HCT116 (cell line): ENCODE measurements around the gene TOP2B. TPM values are rescaled to one million over a fixed set of nuclear protein-coding genes. Genes with fewer than 3 reads are reported as not detected.

Experiments
- ATAC-seq: fragments of 200-7000 bp; cut with Tn5 transposase; 2 replicates; pipeline ENCODE4 v1.9.1; 2020; ENCODE audit warnings: mild to moderate bottlenecking, moderate library complexity
- BruUV-seq: library from RNA; stranded (reverse); fragments of 400-500 nt; replicated peaks from 2 replicates; lab custom pipeline; 2021; lab: Mats Ljungman, UMichigan
- CTCF ChIA-PET: fragments of 300-600 bp; sonication (Branson Sonifier 250); formaldehyde crosslinking; loops from one replicate; lab custom pipeline; 2021; ENCODE audit warnings: antibody characterized with exemption; lab: Charles Lee
- POLR2A ChIA-PET: fragments of 300-600, 350-600 bp; sonication (Branson Sonifier 250); formaldehyde crosslinking; loops from one replicate; lab custom pipeline; 2021; ENCODE audit warnings: antibody characterized with exemption; lab: Charles Lee
- RAD21 ChIA-PET, 2 experiments: fragments of 300-600 bp; sonication (Branson Sonifier 250); formaldehyde crosslinking; loops; one replicate each; lab custom pipeline; 2023; ENCODE audit warnings: low total read pairs in 2 of 2; ENCODE audit not compliant: uncharacterized antibody in 2 of 2, unreplicated experiment in 2 of 2, low non-redundant PET in 1 of 2; lab: Charles Lee
- DNase-seq: peaks from one replicate; pipeline ENCODE4 v3.0.0-alpha.2; 2010; ENCODE audit warnings: low read depth, low spot score
- H2AFZ ChIP-seq: fragments of 200-600 bp; shearing (Covaris generic), sonication (generic); 2 replicates; pipeline ENCODE4 v1.6.1; 2017; ENCODE audit warnings: low read depth, mixed run types, mixed read lengths, antibody characterized with exemption, low read length; ENCODE audit not compliant: poor library complexity, severe bottlenecking
- H3K27ac ChIP-seq: 2 replicates; pipeline ENCODE4 v1.5.1; 2012; ENCODE audit warnings: low read depth, low read length
- H3K27me3 ChIP-seq: fragments of 200-600 bp; sonication (generic); 2 replicates; pipeline ENCODE4 v1.6.1; 2016; ENCODE audit warnings: mixed run types, low read length, mixed read lengths; ENCODE audit not compliant: insufficient read depth
- H3K36me3 ChIP-seq, 2 experiments: fragments of 200-500 bp in 1 of 2; fragments of 200-600 bp in 1 of 2; sonication (Bioruptor generic) in 1 of 2; sonication (generic) in 1 of 2; 2 replicates each; pipeline versions ENCODE4 v1.5.1 to v1.6.1; 2014 to 2016; ENCODE audit warnings: low read length in 2 of 2, inconsistent platforms in 1 of 2, mixed read lengths in 1 of 2, mixed run types in 1 of 2; ENCODE audit not compliant: insufficient read depth in 2 of 2, control insufficient read depth in 1 of 2
- H3K4me1 ChIP-seq, 2 experiments: fragments of 200-600 bp in 1 of 2; sonication (generic) in 1 of 2; 2 replicates each; pipeline versions ENCODE4 v1.5.1 to v1.6.1; 2012 to 2017; ENCODE audit warnings: low read length in 2 of 2, inconsistent platforms in 1 of 2, mild to moderate bottlenecking in 1 of 2, mixed read lengths in 1 of 2, mixed run types in 1 of 2, moderate library complexity in 1 of 2; ENCODE audit not compliant: insufficient read depth in 2 of 2, control insufficient read depth in 1 of 2
- H3K4me2 ChIP-seq: fragments of 200-600 bp; sonication (generic); 2 replicates; pipeline ENCODE4 v1.6.1; 2017; ENCODE audit warnings: mixed run types, low read length, mixed read lengths
- H3K4me3 ChIP-seq, 2 experiments: fragments of 200-600 bp in 1 of 2; sonication (generic) in 1 of 2; replicated peaks in 1 of 2; 2 replicates each; pipeline ENCODE4 v1.5.1; 2011 to 2016; ENCODE audit warnings: low read length in 2 of 2, control low read depth in 1 of 2, low read depth in 1 of 2, mild to moderate bottlenecking in 1 of 2, mixed read lengths in 1 of 2, mixed run types in 1 of 2
- H3K79me2 ChIP-seq: fragments of 200-600 bp; sonication (generic); 2 replicates; pipeline ENCODE4 v1.6.1; 2017; ENCODE audit warnings: mild to moderate bottlenecking, mixed run types, low read length, moderate library complexity, mixed read lengths; ENCODE audit not compliant: insufficient read depth
- H3K9ac ChIP-seq: fragments of 200-600 bp; sonication (generic); 2 replicates; pipeline ENCODE4 v1.6.1; 2016; ENCODE audit warnings: low read length, mixed read lengths
- H3K9me2 ChIP-seq: fragments of 200-600 bp; sonication (generic), shearing (Covaris generic); 2 replicates; pipeline ENCODE4 v1.6.1; 2017; ENCODE audit warnings: mixed run types, mild to moderate bottlenecking, moderate library complexity; ENCODE audit not compliant: insufficient read depth
- H3K9me3 ChIP-seq, 2 experiments: fragments of 200-500 bp in 1 of 2; fragments of 200-600 bp in 1 of 2; sonication (Bioruptor generic) in 1 of 2; sonication (generic) in 1 of 2; 2 replicates each; pipeline ENCODE4 v1.6.1; 2014 to 2017; ENCODE audit warnings: low read length in 2 of 2, mixed read lengths in 2 of 2, inconsistent platforms in 1 of 2, low read depth in 1 of 2, mild to moderate bottlenecking in 1 of 2, mixed run types in 1 of 2, moderate library complexity in 1 of 2; ENCODE audit not compliant: control insufficient read depth in 1 of 2, insufficient read depth in 1 of 2
- H4K20me1 ChIP-seq: fragments of 200-600 bp; sonication (generic), shearing (Covaris generic); 2 replicates; pipeline ENCODE4 v1.6.1; 2017; ENCODE audit warnings: mixed run types, mild to moderate bottlenecking, moderate library complexity; ENCODE audit not compliant: insufficient read depth
- CBX3 ChIP-seq: IDR thresholded peaks from 2 replicates; pipeline ENCODE4 v1.6.1; 2012; ENCODE audit warnings: low read depth
- CEBPB ChIP-seq: IDR thresholded peaks from 2 replicates; pipeline ENCODE4 v1.6.1; 2012; ENCODE audit warnings: low read depth
- CTCF ChIP-seq, 3 experiments: fragments of 200-600 bp in 1 of 3; sonication (generic) in 1 of 3; IDR thresholded peaks in 2 of 3; conservative IDR thresholded peaks in 1 of 3; 2 replicates each; pipeline ENCODE4 v1.5.1; 2012 to 2017; ENCODE audit warnings: low read depth in 2 of 3, low read length in 2 of 3, antibody characterized with exemption in 1 of 3, borderline replicate concordance in 1 of 3, control low read depth in 1 of 3, mild to moderate bottlenecking in 1 of 3, mixed read lengths in 1 of 3, mixed run types in 1 of 3, moderate library complexity in 1 of 3; ENCODE audit not compliant: insufficient read depth in 1 of 3
- ELF1 ChIP-seq: IDR thresholded peaks from 2 replicates; pipeline ENCODE4 v1.6.1; 2012; ENCODE audit warnings: low read depth, borderline replicate concordance
- EZH2 ChIP-seq: fragments of 200-600 bp; sonication (generic); IDR thresholded peaks from 2 replicates; pipeline ENCODE4 v1.6.1; 2017; ENCODE audit warnings: antibody characterized with exemption, mixed run types
- EZH2phosphoT487 ChIP-seq: fragments of 200-600 bp; IDR thresholded peaks from 2 replicates; pipeline ENCODE4 v1.6.1; 2018; ENCODE audit warnings: antibody characterized with exemption, borderline replicate concordance
- FOSL1 ChIP-seq: IDR thresholded peaks from 2 replicates; pipeline ENCODE4 v1.6.1; 2012; ENCODE audit warnings: low read depth
- RAD21 ChIP-seq: IDR thresholded peaks from 2 replicates; pipeline ENCODE4 v1.6.1; 2012; ENCODE audit warnings: low read depth, mild to moderate bottlenecking
- SP1 ChIP-seq: IDR thresholded peaks from 2 replicates; pipeline ENCODE4 v1.6.1; 2012; ENCODE audit warnings: low read depth
- TCF7L2 ChIP-seq: IDR thresholded peaks from 2 replicates; pipeline ENCODE4 v1.7.0; 2011; ENCODE audit warnings: borderline replicate concordance, inconsistent platforms; ENCODE audit not compliant: insufficient read depth, insufficient read length; ENCODE audit errors: extremely low read depth
- YY1 ChIP-seq: IDR thresholded peaks from 2 replicates; pipeline ENCODE4 v1.6.1; 2011; ENCODE audit warnings: low read length, low read depth, moderate library complexity, mild to moderate bottlenecking; ENCODE audit not compliant: insufficient replicate concordance; ENCODE audit errors: extremely low read depth
- ZBTB33 ChIP-seq: IDR thresholded peaks from 2 replicates; pipeline ENCODE4 v1.6.1; 2011; ENCODE audit warnings: mild to moderate bottlenecking, low read length, moderate library complexity; ENCODE audit not compliant: insufficient replicate concordance; ENCODE audit errors: extremely low read depth
- ZNF274 ChIP-seq: fragments of 200-500 bp; sonication (Bioruptor generic); IDR thresholded peaks from 2 replicates; pipeline ENCODE4 v1.6.1; 2014; ENCODE audit warnings: mild to moderate bottlenecking, low read depth, low read length, inconsistent platforms
- intact Hi-C: fragments of 100-400 bp; cut with micrococcal nuclease; formaldehyde crosslinking; loops from 2 replicates; pipeline ENCODE4 v1.10.0; 2022
- total RNA-seq: library from RNA; stranded (reverse); gene quantifications from one replicate; pipeline ENCODE4 v1.2.1, GENCODE V29; 2021; ENCODE audit not compliant: unreplicated experiment

Gene TOP2B
- total RNA-seq, 1 experiment from 2014 or later = 101 TPM

DNA sequence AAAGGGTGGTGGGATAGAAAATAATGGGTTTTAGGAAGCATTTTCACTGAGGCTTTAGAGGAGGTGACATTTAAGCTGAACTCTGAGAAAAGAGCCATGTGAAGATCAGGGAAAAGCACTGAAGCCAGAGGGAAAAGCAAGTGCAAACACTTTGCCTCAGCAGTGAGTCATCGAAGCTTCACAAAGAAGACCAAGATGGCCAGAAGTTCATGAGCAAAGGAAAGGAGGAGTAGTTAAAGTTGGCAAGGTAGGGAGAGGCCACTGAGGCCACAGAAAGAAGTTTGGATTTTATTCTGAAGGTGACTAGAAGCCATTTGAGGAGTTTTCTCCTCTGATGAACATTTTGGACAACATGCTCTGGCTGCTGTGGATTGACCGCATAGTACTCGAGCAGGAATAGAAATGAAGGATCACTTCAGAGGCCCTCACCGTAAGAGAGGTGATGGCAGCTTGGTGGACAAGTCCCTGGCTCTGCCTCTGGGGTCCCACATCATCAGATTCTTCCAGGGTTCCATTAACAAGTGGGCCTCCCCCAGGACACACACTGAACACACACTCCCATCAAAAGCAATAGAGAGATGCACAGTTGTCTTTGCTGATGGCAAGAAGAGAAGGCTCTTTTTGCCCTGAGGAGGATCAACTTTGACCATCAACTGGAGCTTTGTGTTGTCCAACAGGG, 75.5 kb downstream of the TOP2B start (continued):
- no peak for TF ChIP-seq CTCF (IDR thresholded peaks at IDR 0.05 in 2 of 3, conservative IDR thresholded peaks at IDR 0.05 in 1 of 3; ENCODE audit: borderline replicate concordance in 1 of 3, insufficient read depth in 1 of 3, low read depth in 2 of 3, low read length in 2 of 3)
- no peak for TF ChIP-seq RAD21
- TF ChIP-seq YY1 = no peak
- TF ChIP-seq ZBTB33 = no peak
- no peak for TF ChIP-seq SP1

DNA sequence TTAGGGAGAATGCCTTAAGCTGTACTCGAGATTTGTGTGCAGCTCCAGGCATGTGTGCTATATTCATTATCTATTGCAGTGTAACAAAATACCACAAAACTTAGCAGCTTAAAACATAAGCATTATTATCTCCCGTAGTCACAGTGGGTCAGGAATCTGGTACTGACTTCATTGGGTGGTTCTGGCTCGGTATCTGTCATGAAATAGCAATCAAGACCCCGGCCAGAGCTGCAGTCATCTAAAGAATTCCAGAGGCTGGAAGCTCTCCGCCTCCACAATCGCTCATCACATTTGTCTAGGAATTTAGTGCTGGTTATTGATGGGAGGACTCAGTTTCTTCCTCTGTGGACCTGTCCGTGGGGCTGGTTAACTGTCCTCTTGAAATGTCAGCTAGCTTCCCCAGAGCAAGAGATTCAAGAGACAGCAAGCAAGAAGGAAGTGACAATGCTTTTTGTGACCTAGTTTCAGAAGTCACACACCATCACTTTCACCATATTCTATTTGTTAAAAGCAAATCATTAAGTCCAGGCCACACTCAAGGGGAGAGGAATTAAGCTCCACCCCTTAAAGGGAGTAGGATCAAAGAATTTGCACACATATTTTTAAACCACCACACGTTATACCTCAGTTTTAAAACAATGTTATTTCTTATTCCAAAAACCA, 76.1 kb downstream of the TOP2B start:
- Histone ChIP-seq H3K9me2 (no peaks in the 10 kb centered on the region), H3K4me3 (no peak overlapping the region), H2AFZ (no peak overlapping the region), H3K27ac (no peak overlapping the region), H3K9me3 (no peaks in the 10 kb centered on the region), H4K20me1 (no peaks in the 10 kb centered on the region), H3K36me3 (no peaks in the 10 kb centered on the region), H3K4me1 (peaks cover 8 to 12% of the 10 kb centered on the region in 2 experiments; a peak in 2 of 4 replicates), H3K4me2 (no peak overlapping the region), H3K79me2 (no peaks in the 10 kb centered on the region), H3K9ac (no peak overlapping the region), H3K27me3 (no peaks in the 10 kb centered on the region)
- CTCF ChIA-PET = no interaction called here
- POLR2A ChIA-PET = no interaction called here
- no TSS peak for BruUV-seq
- RAD21 ChIA-PET = no interaction called here
- ATAC-seq (no peak), DNase-seq (no peak)
- intact Hi-C loops = no loop called here
- TF ChIP-seq CEBPB (no peak), ZBTB33 (no peak), FOSL1 (no peak), EZH2phosphoT487 (no peak), ZNF274 (no peak), ELF1 (no peak), CBX3 (no peak), YY1 (no peak), EZH2 (no peak), SP1 (no peak), TCF7L2 (no peak), CTCF (IDR thresholded peaks at IDR 0.05 in 2 of 3, conservative IDR thresholded peaks at IDR 0.05 in 1 of 3; ENCODE audit: borderline replicate concordance in 1 of 3, insufficient read depth in 1 of 3, low read depth in 2 of 3, low read length in 2 of 3) (no peak)
